SHP77 (cell line): Measurements from ENCODE around the gene TRPV5.

Source experiments
- DNase-seq, 2 experiments: peaks; one replicate each; lab custom pipeline; 2025; lab: John Stamatoyannopoulos, UW

TRPV5 gene

GRCh38 chr7:142870566-142871259 lies 62.8 kb downstream of the TRPV5 start:
- DNase-seq: peak in 1 of 2 experiments; percentile 10

DNA sequence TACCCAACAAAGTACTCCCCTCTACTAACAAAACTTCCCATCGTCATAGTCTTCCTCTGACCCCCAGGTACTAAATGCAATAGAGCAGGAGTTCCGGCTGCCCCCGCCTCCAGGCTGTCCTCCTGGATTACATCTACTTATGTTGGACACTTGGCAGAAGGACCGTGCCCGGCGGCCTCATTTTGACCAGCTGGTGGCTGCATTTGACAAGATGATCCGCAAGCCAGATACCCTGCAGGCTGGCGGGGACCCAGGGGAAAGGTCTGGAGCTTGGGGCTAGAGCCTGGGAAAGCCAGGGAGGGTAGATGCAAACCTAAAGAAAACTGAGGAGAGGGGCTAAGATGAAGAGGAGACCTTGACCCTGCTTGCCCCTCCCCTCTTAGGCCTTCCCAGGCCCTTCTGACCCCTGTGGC lies 63.4 kb downstream of the TRPV5 start:
- no peak for DNase-seq

GRCh38 chr7:142869434-142869833 lies 64.1 kb downstream of the TRPV5 start:
- DNase-seq: no peak

- no peak for DNase-seq
Measured at GRCh38 chr7:142868986-142869415, 64.5 kb downstream of the TRPV5 start.

GRCh38 chr7:142868188-142868985 lies 65.2 kb downstream of the TRPV5 start:
- DNase-seq: no peak

DNA sequence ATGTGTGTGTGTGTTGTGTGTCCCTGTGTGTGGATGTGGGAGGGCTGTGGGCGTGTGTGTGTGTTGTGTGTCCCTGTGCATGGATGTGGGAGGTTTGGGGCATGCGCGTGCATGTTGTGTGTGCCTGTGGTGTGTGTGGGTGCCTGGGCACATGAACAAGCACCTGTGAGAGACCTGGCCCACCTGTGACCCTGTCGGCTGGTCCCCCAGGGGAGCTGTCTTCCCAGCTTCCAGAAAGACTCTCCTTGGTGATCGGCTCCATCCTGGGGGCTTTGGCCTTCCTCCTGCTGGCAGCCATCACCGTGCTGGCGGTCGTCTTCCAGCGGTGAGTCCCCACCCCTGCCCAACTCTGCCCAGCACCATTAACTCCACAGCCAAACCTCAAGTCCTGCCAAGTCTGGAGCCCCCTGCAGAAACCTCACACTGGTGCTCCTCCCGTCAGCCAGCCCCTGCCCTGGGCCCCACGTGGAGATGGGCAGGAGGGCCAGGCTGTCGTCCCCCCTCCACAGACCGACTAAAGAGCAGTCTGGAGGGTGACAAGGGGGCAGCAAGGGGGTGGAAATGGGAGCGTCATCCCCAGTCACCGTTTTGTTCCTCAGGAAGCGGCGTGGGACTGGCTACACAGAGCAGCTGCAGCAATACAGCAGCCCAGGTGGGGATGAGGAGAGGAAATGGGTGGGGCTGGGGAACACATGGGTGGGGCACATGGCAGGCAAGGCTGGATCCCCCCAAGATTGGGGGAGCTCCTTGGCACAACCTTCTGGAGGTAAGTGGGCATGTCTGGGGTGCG lies 66.0 kb downstream of the TRPV5 start:
- no peak for DNase-seq

DNA sequence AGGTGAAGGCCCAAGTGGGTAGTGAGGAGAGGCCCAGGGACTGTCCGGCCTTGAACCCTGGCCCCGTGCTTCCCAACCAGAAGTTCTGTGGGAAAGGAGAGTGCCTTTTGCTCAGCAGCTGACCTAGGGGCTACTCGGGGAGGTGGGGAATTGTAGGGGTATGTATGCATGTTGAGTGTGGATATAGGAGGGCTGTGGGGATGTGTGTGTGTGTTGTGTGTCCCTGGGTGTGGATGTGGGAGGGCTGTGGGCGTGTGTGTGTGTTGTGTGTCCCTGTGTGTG lies 66.5 kb downstream of the TRPV5 start:
- no peak for DNase-seq

DNA sequence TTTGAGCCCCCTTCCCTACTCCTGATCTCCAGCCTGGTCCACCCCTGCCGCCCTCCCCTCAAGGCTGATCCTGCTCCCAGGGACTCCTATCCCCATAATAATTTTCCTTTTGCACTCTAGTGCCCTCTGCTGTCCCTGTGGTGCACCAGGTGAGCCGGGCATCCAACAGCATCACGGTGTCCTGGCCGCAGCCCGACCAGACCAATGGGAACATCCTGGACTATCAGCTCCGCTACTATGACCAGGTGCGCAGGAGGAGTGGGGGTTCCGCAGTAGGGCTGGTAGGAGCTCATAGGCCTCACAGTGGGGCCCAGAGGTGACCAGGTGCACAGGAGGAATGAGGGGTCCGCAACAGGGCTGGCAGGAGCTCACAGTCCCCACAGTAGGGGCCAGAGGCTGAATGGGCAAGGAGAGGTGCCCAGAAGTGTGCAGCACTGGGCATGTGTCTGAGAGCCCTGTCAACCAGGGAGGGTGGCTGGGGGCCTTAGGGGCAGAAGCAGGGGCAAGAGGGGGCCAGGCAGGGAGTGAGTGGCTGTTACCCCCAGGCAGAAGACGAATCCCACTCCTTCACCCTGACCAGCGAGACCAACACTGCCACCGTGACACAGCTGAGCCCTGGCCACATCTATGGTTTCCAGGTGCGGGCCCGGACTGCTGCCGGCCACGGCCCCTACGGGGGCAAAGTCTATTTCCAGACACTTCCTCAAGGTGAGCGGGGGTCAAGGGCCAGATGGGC lies 67.0 kb downstream of the TRPV5 start:
- peak; percentile 9 to 26 for DNase-seq

- no peak for DNase-seq
Measured at GRCh38 chr7:142865766-142866165, 67.8 kb downstream of the TRPV5 start.

- no peak for DNase-seq
Measured at GRCh38 chr7:142864980-142865747, 68.4 kb downstream of the TRPV5 start.

DNA sequence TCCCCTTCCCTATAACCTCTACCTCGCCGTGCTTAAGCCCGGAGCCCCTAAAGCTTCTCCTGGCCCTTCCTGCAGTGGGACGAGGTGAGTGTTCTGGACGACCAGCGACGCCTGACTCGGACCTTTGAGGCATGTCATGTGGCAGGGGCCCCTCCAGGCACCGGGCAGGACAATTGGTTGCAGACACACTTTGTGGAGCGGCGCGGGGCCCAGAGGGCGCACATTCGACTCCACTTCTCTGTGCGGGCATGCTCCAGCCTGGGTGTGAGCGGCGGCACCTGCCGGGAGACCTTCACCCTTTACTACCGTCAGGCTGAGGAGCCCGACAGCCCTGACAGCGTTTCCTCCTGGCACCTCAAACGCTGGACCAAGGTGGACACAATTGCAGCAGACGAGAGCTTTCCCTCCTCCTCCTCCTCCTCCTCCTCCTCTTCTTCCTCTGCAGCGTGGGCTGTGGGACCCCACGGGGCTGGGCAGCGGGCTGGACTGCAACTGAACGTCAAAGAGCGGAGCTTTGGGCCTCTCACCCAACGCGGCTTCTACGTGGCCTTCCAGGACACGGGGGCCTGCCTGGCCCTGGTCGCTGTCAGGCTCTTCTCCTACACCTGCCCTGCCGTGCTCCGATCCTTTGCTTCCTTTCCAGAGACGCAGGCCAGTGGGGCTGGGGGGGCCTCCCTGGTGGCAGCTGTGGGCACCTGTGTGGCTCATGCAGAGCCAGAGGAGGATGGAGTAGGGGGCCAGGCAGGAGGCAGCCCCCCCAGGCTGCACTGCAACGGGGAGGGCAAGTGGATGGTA lies 69.5 kb downstream of the TRPV5 start:
- DNase-seq: no peak

- DNase-seq: no peak
Measured at GRCh38 chr7:142862786-142863400, 70.7 kb downstream of the TRPV5 start.

DNA sequence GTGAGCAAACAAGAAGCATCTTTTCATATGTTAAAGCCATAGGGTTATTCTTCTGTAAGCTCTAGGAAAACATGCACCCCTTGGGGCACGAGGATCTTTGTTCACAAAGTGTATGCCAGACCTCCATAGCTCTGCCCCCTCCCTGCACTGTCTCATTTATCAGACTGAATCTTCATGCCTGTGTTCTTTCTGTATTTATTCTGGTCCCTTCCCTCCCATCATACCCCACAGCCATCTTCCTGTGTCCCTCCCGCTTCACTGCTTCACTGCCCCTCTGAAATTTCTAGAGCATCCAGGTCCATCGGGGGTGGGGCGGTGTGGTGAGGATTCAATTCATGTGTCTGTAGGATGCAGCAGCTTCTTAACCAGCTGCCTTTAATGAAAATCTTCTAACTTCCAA lies 71.2 kb downstream of the TRPV5 start:
- DNase-seq: no peak

DNA sequence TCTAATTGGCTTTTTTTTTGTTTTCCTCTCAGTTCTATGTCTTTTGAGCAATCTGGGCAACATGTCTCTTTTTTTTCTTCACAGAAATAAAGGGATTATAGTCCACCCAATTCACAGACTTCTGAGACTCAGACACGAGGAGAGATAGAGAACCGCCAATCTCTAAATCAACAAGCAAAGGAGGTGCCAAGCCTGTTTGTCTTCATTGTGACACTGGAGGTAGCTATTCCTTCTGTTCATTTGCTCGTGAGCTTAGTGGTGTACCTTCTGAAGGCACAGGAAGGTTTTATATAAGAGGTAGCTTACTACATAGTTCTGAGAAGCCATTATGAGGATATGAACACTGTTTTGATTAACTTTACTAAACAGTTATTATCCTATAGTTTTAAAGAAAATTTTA lies 72.6 kb downstream of the TRPV5 start:
- DNase-seq: no peak

DNA sequence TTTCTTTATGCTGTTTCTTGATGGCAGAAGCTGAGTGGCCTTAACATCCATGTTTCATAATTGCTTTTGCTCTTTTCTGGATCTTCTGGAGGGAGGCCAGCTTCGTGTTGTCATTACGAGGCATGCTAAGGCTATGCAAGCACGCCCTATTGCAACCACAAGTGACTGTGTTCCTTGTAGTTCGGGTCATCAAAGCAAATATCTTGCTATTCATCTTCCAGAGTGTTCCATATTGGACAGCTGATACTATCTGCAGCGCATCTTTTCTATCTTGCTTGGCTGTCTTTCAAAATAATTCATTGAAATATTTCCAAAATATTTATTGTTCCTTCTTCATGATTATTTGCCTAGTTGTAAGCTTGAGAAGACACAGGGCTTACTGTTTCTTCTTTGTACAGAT lies 73.7 kb downstream of the TRPV5 start:
- no peak for DNase-seq

DNA sequence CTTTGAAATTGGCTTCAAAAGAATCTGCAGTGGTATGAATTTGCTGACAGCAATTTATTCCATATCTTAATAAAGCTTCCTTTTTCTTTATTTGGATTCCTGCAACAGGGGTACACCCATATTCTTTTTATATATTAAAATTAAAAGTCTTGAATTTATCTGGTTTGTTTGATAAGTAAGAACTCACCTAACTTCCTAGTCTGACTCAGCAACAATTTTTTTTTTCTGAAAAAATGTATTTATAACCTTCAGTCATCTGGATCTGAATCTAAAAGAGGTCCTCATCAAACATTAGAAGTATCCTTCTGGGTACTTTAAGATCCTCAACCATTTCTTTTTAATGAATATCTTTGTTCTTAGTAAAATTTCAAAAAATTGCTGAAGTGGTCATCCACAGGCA lies 74.1 kb downstream of the TRPV5 start:
- DNase-seq: no peak
